ENCODE data around the gene TCEA2. TPM values are rescaled to one million over a fixed set of nuclear protein-coding genes. Genes with fewer than 3 reads are reported as not detected.
A peak's percentile ranks its signal among the peaks of the same experiment; 100 is the strongest.

Gene TCEA2
- total RNA-seq, 3 donors from 2014 or later = 4.1 to 46.1 (median 9.5) TPM

GRCh38 chr20:64077094-64077493, 14.1 kb downstream of the TCEA2 start:
- TF ChIP-seq CTCF (IDR thresholded peaks at IDR 0.05) = no peak
- DNase-seq = peak in 1 of 3 donors; percentile 82
- Histone ChIP-seq H3K9me3 (no peaks in the 10 kb centered on the region), H3K4me1 (ENCODE audit: low read depth) (peaks cover 12% of the 10 kb centered on the region), H3K4me3 (no peak overlapping the region), H3K36me3 (ENCODE audit: low read depth) (no peaks in the 10 kb centered on the region)
- intact Hi-C loops (cut with DNase I, micrococcal nuclease) = no loop called here
- ATAC-seq = peak; percentile 33

GRCh38 chr20:64077541-64077875, 14.5 kb downstream of the TCEA2 start:
- intact Hi-C loops (cut with DNase I, micrococcal nuclease) = no loop called here
- H3K4me3 ChIP-seq = no peak overlapping the region
- no peak for TF ChIP-seq CTCF (IDR thresholded peaks at IDR 0.05)
- H3K36me3 ChIP-seq (ENCODE audit: low read depth) = no peaks in the 10 kb centered on the region
- peaks cover 12% of the 10 kb centered on the region for H3K4me1 ChIP-seq (ENCODE audit: low read depth)
- no peak for DNase-seq
- no peak for ATAC-seq
- H3K9me3 ChIP-seq = no peaks in the 10 kb centered on the region

GRCh38 chr20:64077876-64078551, 15.0 kb downstream of the TCEA2 start:
- no peak for TF ChIP-seq CTCF (IDR thresholded peaks at IDR 0.05)
- DNase-seq = peak in 2 of 3 donors; percentile 54 to 86
- intact Hi-C loops (cut with DNase I, micrococcal nuclease) = no loop called here

GRCh38 chr20:64078934-64079272, 15.9 kb downstream of the TCEA2 start:
- intact Hi-C loops (cut with DNase I, micrococcal nuclease) = no loop called here
- DNase-seq = no peak

More at GRCh38 chr20:64077876-64078551, 15.0 kb downstream of the TCEA2 start:
- Histone ChIP-seq H3K9me3 (no peaks in the 10 kb centered on the region), H3K36me3 (ENCODE audit: low read depth) (no peaks in the 10 kb centered on the region), H3K4me3 (no peak overlapping the region), H3K4me1 (ENCODE audit: low read depth) (peaks cover 12% of the 10 kb centered on the region)
- peak; percentile 58 for ATAC-seq

GRCh38 chr20:64079273-64080012, 16.4 kb downstream of the TCEA2 start, which contains the start of gene RGS19:
TSS of gene RGS19 (minus strand) at chr20:64079518. CDS start at chr20:64076886, 2,632 bp downstream.
- DNase-seq (peak; percentile 71 to 89 (median 82)), ATAC-seq (peak; percentile 52)
- H3K9me3 ChIP-seq = no peaks in the 10 kb centered on the region
- intact Hi-C loops (cut with DNase I, micrococcal nuclease) = no loop called here
- TF ChIP-seq CTCF (IDR thresholded peaks at IDR 0.05) = no peak
- H3K4me3 ChIP-seq = peak within 1 kb of the TSS; percentile 42
- H3K4me1 ChIP-seq (ENCODE audit: low read depth) = peaks cover 18% of the 10 kb centered on the region
- H3K36me3 ChIP-seq (ENCODE audit: low read depth) = no peaks in the 10 kb centered on the region

More at GRCh38 chr20:64078934-64079272, 15.9 kb downstream of the TCEA2 start:
- no peaks in the 10 kb centered on the region for H3K9me3 ChIP-seq
- H3K36me3 ChIP-seq (ENCODE audit: low read depth) = no peaks in the 10 kb centered on the region
- TF ChIP-seq CTCF (IDR thresholded peaks at IDR 0.05) = no peak
- ATAC-seq = no peak
- peak overlapping the region; percentile 42 for H3K4me3 ChIP-seq
- H3K4me1 ChIP-seq (ENCODE audit: low read depth) = peaks cover 14% of the 10 kb centered on the region
